Activated CD8-positive, alpha-beta memory T cell treated with anti-CD3 and anti-CD28 coated beads, Interleukin-2, amount 50 U/mL, for 48 hours (primary cell): ENCODE measurements around the gene PLXNB2.
A peak's percentile ranks its signal among the peaks of the same experiment; 100 is the strongest.

Experiments used
- DNase-seq: peaks from one replicate; pipeline ENCODE4 v3.0.0-alpha.2; 2020

Gene PLXNB2

DNA sequence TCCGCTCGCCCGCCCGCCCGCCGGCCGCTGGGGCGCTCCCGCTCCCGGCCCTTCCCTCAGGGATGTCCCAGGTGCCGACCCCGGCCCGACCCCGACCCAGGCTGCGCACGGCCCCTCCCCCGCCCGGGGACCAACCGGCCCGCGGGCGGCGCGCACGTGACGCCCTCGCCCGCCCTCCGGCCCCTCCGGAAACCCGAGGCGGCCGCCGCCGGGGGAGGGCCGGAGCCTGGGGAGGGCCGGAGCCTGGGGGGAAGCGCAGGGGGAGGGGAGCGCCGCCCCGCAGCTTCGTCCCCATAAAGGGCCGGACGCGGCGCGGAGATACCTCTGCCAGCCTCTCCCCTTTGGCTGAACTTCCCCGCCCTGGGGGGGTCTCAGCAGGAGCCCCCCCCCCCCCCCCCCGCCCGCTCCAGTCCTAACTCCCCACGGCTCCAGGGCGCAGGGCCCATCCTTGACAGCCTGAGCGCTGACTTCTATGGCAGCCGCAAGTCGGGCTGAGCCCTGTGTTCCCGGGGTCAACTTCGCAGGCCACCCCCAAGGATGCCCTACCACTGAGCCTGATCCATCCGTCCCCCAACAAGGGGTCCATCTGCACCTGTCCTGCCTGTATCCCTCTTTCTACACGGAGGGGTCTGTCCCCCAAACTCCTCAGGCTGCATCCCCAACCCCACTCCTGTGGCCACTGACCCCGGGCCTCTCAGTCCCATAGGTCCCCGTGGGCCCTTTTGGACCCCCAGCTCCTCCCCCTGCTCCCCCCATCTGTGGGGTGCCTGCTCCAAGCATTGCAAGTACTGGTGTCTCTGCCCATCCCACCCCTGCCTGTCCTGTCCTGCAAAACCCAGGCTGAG is 45.6 kb downstream of the PLXNB2 start, which contains the start of gene MAPK12:
Gene MAPK12 (minus strand): TSS at position 69 of the 845 bp plus-strand sequence. CDS start 174 bp downstream, outside the sequence.
- DNase-seq, result no peak

- peak; percentile 80 for DNase-seq
Observed at GRCh38 chr22:50260801-50261614, 46.4 kb downstream of the PLXNB2 start.

DNA sequence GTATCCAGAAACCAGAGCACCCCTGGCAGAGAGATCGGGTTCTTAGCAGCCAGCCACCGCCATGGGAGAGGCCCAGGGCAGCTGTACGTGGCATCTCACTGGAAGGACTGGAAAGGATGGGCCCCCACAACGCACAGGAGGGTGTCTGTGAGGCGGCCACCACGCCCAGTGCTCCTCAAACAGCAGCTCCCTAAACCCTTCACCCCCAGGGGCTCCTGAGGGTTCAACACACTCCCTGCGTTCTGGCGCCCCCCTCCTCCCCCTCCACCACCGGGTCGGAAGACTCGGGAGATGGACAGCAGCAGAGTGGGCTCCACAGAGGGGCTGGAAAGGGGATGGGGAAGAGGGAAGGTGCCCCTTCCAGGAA is 47.0 kb downstream of the PLXNB2 start:
- DNase-seq, result no peak

DNA sequence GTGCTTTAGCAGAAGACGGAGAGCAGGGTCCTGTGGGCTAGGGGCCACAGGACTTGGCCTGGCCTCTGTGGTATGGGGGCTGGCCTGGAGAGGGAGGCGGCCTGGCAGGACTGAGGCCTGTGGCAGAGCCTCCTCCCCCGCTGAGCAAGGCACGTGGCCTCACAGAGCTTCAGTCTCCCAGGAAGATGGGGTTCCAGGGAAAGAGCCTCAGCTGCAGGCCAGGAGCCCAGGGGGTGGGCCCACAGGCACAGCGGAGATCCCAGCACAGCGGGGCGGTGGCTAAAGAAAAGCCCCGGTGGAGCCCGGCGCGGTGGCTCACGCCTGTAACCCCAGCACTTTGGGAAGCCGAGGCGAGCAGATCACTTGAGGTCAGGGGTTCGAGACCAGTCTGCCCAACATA is 48.1 kb downstream of the PLXNB2 start:
- DNase-seq, result no peak

- DNase-seq, result no peak
Observed at GRCh38 chr22:50258361-50259292, 48.8 kb downstream of the PLXNB2 start.

DNA sequence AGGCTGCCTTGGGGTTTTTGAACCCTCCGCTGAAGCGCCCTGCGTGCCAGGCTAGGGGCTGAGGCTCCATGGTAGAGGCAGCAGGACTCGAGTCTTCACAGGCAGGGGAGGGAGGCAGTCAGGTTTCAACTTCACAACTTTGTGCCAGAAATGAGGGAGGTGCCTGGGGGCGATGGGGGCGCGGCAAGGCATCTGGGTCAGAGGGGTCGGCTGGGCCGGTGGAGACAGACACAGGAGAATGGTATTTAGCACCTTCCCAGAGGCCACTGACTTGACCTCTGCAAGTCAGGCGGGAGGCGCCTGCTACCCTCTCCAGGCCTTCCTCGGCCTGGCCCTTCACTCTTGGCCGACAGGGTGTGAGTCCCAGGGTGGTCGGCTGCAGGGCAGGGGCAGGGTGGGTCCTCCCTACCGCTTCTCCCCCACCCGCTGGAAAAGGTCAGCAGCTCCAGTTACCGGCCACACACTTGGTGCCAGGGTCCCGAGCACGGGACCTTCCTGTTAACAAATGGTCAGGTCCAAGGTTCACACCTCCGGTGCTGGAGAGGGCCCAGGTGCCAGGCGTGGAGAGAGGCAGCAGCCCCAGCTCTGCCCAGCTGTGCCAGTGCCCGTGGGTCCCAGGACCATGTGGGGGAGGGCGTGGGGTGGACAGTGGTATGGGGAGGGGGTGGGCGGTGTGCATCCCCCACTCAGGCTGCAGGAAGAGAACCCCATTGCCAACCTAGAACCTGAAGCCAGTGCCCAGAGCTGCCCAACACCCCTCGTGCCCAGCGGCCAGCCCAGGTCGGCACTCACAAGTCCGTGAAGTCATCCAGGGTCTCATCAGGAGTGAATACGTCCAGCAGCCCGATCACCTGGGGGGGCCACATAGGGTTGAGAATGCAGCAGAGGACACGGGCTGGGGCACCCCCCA is 49.7 kb downstream of the PLXNB2 start:
- DNase-seq, result no peak

- no peak for DNase-seq
Observed at GRCh38 chr22:50257041-50257440, 50.4 kb downstream of the PLXNB2 start.

- no peak for DNase-seq
Observed at GRCh38 chr22:50256258-50256862, 51.1 kb downstream of the PLXNB2 start.

- no peak for DNase-seq
Observed at GRCh38 chr22:50255607-50256006, 51.8 kb downstream of the PLXNB2 start.

DNA sequence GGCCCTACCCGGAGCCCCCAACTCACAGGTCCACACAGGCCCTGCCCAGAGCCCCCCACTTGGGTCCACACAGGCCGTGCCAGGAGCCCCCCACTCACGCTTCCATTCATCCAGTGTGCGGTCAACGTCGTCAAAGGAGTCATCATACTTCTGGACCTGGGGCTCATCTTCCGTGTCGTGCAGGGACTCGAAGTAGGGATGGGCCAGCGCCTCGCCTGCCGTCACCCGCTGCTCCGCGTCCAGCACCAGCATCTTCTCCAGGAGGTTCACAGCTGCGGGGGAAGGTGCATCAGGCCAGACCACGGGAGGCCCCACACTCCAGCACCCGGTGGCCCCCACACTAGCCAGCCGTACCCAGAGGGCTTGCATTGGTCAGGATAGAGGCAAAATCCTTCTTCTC is 52.3 kb downstream of the PLXNB2 start:
- no peak for DNase-seq

DNA sequence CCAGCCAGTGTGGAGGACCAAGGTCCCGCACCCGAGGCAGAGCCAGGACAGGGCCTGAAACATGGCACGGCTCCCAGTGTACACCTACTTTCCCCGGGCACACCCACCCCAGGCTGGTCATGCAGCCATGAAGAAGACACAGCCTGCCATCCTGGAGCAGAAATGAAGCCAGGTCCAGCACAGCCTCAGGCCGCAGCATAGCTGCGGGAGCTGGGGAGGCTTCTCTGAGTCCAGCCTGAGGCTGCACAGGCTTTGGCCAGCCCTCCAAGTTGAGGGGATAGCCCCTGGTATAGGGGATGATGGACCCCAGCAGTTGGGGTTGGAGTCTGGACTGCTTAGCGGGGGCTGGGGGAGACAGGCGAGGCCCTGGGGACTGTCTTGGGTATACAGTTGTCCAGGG is 53.5 kb downstream of the PLXNB2 start:
- no peak for DNase-seq

GRCh38 chr22:50253046-50253915 is 54.2 kb downstream of the PLXNB2 start:
- DNase-seq, result no peak

DNA sequence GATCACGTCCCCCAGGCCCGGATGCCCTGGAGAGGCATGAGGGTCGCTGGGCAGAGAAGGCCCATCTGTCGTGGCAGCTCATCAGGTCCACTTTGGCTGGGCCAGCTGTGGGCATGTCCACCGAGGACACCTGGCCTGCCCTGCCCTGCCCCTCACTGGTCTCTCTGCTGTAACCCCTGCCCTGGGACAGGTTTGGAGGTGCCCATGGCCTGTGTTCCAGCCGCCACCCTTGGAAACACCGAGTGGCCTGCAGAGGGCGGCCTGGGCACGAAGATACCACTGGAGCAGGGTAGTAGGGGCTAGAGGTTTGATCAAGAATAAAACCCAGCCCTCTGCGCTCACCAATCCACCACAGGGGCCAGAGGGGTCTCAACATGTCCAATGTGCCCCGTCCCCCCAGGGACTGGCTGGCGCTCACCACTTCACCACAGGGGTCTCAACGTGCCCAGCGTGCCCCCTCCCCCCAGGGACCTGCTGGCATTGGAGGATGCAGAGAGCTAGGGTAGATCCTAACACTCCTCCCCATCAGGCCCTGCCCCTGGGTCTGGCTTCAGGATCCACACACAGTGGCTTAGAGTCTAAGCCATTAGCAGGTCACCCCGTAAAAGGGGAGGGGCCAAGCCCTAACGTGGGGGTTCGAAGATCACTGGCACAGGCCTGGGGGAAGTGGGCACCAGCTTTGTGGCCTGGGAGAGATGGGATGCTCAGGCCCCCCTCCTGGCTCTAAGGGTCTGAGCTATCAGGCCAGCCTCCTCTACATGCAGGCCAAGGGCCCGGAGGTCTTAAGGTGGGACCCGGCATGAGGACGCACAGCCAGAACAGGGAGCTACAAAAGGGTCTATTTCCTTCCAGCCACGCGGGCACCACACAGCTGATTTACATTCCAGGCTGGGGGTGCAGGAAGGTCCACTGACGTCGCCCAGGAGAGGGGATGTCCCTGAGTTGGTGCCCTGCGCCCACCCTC is 55.1 kb downstream of the PLXNB2 start:
- peak; percentile 81 for DNase-seq

DNA sequence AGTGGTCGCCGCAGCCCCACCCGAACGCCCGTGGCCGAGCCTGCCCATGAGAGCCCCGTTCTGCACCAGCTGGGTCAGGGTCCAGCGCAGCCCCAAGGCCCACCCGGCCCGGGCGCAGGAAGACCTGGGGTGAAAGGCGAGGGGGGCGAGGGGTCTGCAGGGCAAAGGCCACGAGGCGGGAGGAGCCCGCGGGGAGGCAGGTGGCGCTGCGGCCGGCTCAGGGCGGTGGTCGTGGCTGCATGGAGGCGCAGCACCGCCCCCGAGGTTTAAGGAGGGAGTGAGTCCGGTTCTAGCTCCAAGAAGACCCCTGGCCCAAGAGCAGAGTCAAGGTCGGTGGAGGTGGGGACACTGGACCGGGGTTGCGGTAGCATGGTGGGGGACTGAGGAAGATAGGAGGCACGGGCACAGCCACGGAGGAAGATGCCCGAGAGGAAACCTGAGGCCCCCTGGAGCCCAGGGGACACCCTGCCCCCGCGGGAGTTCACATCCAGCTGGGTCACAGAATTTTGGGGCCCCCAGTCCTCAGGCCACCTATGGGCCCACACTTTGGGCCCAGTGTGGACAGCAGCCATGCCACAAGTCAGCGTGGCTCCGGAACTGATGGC is 55.9 kb downstream of the PLXNB2 start:
- no peak for DNase-seq

GRCh38 chr22:50250555-50251476 is 56.6 kb downstream of the PLXNB2 start, which contains the start of gene HDAC10:
HDAC10 (minus strand) TSS chr22:50251265; CDS start chr22:50251032, 233 bp downstream.
- peak; percentile 91 for DNase-seq

DNA sequence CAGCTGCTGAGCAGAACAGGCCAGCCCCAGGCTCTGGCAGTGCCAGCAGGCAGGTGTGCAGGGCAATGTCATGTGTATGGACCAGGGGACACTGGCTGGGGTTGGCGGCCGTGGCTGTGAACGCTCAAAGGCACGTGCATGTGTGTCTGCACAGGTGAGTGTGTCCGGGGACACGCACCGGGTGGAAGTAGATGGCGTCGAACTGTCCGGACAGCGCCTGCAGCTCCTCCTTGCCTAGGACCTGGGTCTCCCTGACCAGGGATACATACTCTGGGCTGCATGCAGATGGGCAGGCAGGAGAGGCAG is 57.2 kb downstream of the PLXNB2 start:
- DNase-seq, result no peak
